D341Med (cell line): ENCODE results near the gene KRTAP4-6.
"Not testable (repeated sequence)": the region's sequence is repeated elsewhere in the genome, so short reads cannot be mapped to it uniquely, and the experiment has no call there.

Experiments used
- DNase-seq: peaks from one replicate; pipeline ENCODE4 v3.0.0; 2012; ENCODE audit warnings: low spot score

KRTAP4-6 gene

DNA sequence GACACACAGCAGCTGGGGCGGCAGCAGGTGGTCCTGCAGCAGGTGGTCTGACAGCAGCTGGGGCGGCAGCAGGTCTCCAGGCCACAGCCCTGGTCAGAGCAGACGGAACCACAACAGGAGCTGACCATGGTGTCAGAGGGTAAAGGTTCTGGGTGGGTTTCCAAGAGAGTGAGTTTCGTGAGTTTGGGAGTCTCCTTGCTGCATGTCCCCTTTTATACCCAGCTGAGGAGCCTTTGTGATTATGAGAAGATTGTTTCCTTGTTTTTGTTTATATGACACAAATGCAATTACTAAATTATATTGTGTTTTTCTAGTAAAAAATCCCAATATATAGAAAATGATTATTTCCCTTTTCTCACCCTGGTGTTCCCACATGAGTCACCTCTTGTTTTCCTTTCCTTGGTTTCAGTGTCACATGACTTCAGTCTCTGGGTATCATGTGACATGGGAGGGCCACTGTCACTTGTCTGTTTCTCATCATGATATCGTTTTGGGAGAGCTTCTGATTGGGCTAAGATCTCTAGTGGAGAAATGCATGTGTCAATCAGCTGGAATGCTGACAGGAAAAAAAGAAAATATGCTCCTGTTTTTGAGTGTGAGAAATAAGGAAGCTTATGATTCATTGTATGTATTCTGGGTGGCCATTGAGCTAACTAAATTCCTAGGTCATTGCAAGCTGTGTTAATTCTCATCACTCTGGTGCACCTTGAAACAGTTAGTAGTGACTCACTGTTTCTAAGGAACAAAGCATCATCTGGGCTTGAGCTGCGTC is at the start of gene KRTAP4-6:
KRTAP4-6 (minus strand) TSS at position 185 of the 772 bp plus-strand sequence; CDS start at position 128, 57 bp downstream.
- no peak for DNase-seq

DNA sequence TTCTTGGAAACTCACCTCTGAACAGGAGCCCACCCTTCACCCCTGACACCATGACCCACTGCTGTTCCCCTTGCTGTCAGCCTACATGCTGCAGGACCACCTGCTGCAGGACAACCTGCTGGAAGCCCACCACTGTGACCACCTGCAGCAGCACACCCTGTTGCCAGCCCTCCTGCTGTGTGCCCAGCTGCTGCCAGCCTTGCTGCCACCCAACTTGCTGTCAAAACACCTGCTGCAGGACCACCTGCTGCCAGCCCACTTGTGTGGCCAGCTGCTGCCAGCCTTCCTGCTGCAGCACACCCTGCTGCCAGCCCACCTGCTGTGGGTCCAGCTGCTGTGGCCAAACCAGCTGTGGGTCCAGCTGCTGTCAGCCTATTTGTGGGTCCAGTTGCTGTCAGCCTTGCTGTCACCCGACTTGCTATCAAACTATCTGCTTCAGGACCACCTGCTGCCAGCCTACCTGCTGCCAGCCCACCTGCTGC is 49.5 kb upstream of the KRTAP4-6 start, which contains the start of gene KRTAP9-1:
KRTAP9-1 (plus strand) TSS at position 51 of the 482 bp plus-strand sequence; CDS start at position 51, 0 bp downstream.
- DNase-seq = not testable (repeated sequence)

- no peak for DNase-seq
Measured at GRCh38 chr17:41186872-41187271, 46.5 kb upstream of the KRTAP4-6 start.

- no peak for DNase-seq
Measured at GRCh38 chr17:41185001-41185400, 44.7 kb upstream of the KRTAP4-6 start.

DNA sequence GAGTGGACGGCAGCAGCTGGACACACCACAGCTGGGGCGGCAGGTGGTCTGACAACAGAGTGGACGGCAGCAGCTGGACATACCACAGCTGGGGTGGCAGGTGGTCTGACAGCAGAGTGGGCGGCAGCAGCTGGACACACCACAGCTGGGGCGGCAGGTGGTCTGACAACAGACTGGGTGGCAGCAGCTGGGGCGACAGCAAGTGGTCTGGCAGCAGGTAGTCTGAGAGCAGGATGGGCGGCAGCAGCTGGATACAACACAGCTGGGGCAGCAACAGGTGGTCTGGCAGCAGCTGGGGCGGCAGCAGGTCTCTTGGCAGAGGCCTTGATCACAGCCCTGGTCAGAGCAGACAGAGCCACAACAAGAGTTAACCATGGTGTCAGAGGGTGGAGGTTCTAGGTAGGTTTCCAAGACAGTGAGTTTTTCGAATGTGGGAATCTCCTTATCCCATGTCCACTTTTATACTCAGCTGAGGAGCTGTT is 44.2 kb upstream of the KRTAP4-6 start, which contains the start of gene KRTAP4-1:
KRTAP4-1 (minus strand) TSS at position 432 of the 482 bp plus-strand sequence; CDS start at position 375, 57 bp downstream.
- DNase-seq = no peak

DNA sequence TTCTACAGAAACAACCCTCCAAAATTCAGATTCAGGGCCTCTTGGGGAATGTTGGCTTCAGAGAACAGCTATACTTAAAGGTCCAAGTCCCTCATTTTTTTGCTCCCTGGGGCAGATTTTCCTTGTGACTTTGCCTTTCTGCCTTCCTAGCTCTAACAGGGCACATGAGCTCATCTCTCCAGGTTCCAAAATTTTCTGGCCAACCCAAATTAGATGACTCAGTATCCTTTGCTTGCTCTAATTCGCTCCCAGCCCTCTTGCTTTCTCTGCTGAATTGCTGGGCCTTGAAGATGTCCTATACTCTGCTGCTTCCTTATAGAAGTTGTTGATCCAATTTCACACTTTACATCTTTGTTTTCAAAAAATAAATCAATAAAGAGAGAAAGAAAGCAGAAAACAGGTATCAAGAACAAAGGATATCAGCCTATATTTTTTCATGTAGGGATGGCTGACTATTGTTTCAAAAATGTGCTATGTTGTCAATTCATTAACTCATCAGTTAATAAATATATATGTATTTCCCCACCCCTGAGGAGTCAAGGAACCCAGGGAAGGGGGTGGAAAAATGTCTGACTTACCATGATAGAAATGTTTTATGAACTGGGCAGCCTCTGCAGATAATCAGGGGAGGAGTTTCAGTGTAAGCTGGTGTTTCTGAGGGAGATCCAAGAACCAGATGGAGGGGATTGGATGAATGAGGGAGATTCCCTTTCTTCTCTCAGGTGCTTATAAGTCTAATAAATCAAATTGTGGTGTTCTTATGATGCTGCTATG is 38.7 kb upstream of the KRTAP4-6 start:
- no peak for DNase-seq

DNA sequence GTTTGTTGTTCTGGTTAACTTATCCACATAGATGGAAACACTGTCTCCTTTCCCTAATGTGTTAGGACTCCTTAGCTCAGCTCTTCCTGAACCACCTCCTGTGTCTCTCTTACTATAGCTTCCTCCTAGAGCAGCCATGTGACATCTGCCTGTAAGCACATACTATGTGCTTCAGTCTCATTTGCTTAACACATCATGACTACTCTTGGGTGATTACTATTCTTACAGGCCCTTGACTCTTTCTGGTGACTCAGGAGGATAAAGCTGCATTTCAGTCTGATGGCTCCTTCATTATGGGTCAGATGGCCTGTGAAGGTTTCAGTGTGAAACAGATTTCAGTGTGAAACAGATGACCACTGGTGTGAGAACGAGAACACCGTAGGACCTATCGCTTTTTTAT is 38.0 kb upstream of the KRTAP4-6 start:
- no peak for DNase-seq

- no peak for DNase-seq
Measured at GRCh38 chr17:41177727-41178271, 37.5 kb upstream of the KRTAP4-6 start, which contains the start of gene KRTAP4-2. Gene KRTAP4-2, minus strand, starts transcription at chr17:41178221. Its CDS starts 57 bp downstream, at chr17:41178164.

DNA sequence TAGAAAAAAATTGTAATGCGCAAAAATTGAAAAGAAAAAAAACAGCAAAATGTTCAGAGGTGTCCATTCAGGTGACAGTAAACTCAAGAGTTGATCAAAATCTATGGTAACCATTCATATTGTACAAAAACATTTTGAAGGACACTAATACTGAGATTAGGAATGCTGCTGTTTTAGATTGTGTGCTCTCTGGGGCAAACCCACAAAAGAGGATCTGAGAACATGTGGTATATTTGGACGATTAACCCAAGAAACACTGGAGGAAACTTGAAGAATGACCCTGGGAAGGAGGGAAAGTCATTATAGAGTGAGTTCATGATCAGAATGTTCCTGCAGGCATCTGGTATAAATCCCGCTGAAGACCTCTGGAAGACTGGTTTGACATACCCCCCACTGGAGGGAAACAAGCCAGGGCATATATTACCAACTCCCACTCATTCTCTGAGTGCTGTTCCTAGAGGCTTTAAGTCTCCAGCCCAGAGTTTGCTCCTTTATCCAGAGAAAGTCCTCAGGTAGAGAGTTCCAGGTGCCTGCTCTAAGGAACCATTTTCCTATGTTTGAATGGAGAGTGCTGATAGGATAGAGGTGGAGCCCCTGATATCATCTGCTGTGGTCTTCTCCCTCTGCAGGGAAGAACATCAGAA is 36.5 kb upstream of the KRTAP4-6 start:
- DNase-seq = no peak

- no peak for DNase-seq
Measured at GRCh38 chr17:41171886-41172285, 31.5 kb upstream of the KRTAP4-6 start.

DNA sequence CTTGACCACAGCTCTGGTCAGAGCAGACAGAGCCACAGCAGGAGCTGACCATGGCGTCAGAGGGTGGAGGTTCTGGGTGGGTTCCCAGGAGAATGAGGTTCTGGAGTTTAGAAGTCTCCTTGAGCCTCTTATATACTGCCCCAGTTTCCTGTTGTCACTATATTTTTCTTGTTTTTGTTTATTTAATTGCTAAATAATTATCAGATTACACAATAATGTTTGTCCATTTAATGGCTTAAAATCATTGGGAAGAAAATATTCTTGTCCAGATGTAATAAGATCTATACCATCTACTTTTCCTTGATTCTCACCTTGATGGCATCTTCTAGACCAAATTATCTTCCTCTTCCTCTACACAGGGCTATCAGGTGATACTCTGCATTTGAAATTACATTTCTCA is 27.8 kb upstream of the KRTAP4-6 start, which contains the start of gene KRTAP4-3:
KRTAP4-3 (minus strand) TSS at position 101 of the 400 bp plus-strand sequence; CDS start at position 52, 49 bp downstream.
- no peak for DNase-seq

GRCh38 chr17:41167561-41167960 is 27.2 kb upstream of the KRTAP4-6 start:
- DNase-seq = no peak

DNA sequence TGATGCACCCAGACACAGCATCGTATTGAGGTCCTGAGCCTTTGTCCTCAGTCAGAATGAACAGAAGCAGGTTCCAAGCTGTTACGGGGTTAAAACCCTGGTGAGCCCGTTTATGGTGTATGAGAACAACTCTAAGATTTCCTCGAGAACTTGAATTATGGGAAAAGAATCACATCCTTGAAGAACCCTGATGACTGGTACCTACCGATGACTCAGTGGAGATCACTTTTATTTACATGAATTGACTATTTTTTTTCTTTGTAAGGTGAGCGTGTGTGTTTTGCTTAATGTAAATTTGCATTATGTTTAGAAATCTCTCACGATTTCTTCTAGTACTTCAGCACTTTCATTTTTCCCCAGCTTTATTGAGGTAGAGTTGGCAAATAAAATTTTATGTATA is 23.5 kb upstream of the KRTAP4-6 start:
- DNase-seq = no peak

DNA sequence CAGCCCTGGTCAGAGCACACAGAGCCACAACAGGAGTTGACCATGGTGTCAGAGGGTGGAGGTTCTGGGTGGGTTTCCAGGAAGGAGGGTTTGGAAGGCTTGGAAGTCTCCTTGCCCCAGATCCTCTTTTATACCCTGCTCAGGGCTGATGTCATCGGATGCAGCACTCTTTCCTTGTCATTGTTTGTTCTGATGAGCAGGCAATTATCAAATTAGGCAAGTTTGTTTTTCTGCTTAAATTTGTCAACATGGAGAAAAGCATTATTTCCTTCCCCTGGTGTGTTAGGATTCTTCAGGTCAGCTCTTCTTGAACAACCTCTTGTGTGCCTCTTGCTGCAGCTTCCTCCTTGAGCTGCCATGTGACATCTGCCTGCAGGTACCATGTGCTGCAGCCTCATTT is 20.3 kb upstream of the KRTAP4-6 start, which contains the start of gene KRTAP4-4:
KRTAP4-4 (minus strand) TSS at position 101 of the 400 bp plus-strand sequence; CDS start at position 44, 57 bp downstream.
- no peak for DNase-seq

DNA sequence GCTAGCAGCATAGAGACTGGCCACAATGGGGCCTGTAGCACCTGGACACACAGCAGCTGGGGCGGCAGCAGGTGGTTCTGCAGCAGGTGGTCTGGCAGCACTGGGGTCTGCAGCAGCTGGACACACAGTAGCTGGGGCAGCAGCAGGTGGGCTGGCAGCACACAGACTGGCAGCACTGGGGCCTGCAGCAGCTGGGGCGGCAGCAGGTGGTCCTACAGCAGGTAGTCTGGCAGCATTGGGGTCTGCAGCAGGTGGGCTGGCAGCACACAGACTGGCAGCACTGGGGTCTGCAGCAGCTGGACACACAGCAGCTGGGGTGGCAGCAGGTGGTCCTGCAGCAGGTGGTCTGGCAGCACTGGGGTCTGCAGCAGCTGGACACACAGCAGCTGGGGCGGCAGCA is 19.8 kb upstream of the KRTAP4-6 start:
- not testable (repeated sequence) for DNase-seq

DNA sequence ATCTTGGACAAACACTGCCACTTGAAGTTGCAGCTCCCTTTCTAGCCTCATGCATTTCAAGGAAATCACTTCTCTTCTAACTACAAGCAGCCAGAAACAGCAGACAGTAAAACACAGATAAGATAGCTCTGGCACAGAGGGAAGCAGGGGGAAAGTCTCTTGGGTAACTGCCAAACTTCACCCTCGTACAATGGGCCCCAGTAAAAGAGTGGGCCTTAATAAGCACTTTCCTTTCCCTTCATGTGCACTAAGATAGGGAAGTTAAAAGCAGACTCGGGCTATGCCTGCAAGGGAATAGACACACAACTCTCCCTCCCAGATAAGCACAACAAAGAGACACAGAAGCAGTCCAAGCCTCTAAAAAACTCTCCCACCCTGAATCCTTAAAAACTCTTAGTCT is 13.5 kb upstream of the KRTAP4-6 start:
- DNase-seq = no peak

DNA sequence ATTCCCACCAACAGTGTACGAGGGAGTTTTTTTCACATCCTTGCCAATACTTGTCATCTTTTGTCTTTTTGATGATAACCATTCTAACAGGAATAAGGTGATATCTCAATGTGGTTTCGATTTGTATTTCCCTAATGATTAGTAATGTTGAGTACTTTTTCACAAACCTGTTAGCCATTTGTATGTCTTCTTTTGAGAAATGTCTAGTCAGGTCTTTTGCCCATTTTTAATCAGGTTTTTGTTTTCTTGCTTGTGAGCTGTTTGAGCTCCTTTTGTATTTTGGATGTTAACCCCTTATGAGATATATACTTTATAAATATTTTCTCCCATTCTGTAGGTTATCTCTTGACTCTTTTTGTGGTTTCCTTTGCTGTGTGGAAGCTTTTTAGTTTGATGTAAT is 11.2 kb upstream of the KRTAP4-6 start:
- no peak for DNase-seq

- no peak for DNase-seq
Measured at GRCh38 chr17:41150026-41150425, 9.7 kb upstream of the KRTAP4-6 start.

- no peak for DNase-seq
Measured at GRCh38 chr17:41149652-41149985, 9.3 kb upstream of the KRTAP4-6 start, which contains the start of gene KRTAP4-5. Gene KRTAP4-5, minus strand, starts transcription at chr17:41149825. Its CDS starts 58 bp downstream, at chr17:41149767.

GRCh38 chr17:41148971-41149651 is 8.8 kb upstream of the KRTAP4-6 start:
- DNase-seq = not testable (repeated sequence)
